Epidermal melanocyte (primary cell): Measurements from ENCODE around the gene NT5M.

Source experiments
- DNase-seq: peaks from one replicate; pipeline ENCODE4 v3.0.0; 2011; ENCODE audit warnings: low spot score; ENCODE audit not compliant: insufficient read length

The NT5M gene

DNA sequence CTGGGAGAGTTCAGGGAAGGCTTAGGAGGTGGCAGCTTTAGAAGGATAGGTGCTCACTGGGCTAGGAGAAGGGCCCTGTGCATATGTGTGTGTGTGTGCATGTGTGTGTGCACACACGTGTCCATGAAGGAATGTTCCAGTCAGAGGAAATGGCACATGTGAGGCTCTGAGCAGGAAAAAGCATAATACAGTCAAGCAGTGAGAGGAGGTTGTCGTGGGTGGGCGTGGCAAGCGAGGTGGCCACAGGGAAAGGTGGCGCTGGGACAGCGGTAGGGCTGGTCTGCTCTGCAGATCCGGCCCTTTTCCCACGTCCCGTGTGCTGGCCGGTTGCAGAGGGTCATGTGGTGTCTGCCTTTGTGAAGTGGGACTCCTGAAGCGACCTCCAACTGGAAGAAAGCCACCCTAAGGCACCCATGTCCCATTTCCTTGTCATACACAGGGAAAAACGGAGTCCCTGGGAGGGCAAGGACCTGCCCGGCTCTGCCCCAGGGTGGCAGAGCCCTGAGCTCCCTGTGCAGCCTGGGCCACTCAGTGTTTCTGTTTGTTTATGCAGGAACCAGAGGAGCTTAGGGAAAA lies 40.1 kb downstream of the NT5M start:
- no peak for DNase-seq

DNA sequence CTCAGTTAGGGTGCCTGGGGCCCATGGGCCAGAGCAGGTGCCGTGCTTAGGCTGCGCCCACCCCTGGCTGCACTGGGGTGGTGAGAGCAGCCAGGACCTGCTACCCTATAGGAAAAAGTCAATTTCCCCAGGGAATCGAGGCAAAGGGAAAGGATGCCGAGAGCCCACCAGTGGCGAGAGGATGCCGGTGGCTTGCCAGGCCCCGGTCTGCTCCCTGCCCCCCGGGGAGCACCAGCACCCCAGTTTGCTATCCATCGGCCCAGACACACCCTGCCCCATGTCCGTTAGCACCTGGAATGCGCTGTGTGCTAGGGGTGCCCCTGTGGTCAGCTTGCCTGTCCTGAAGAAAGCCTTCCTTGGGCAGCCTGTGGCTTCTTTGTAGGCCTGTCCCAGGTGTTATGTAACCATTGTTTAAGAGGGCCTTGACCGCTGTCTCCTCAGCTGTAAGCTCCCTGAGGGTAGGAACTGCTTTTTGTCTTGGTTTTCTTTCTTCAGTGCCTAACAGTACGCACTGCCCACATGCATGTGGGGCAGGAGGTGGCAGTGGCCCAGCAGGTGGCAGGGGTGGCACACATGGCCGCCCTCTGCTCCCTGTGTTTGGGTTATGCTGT lies 40.8 kb downstream of the NT5M start:
- DNase-seq = no peak

DNA sequence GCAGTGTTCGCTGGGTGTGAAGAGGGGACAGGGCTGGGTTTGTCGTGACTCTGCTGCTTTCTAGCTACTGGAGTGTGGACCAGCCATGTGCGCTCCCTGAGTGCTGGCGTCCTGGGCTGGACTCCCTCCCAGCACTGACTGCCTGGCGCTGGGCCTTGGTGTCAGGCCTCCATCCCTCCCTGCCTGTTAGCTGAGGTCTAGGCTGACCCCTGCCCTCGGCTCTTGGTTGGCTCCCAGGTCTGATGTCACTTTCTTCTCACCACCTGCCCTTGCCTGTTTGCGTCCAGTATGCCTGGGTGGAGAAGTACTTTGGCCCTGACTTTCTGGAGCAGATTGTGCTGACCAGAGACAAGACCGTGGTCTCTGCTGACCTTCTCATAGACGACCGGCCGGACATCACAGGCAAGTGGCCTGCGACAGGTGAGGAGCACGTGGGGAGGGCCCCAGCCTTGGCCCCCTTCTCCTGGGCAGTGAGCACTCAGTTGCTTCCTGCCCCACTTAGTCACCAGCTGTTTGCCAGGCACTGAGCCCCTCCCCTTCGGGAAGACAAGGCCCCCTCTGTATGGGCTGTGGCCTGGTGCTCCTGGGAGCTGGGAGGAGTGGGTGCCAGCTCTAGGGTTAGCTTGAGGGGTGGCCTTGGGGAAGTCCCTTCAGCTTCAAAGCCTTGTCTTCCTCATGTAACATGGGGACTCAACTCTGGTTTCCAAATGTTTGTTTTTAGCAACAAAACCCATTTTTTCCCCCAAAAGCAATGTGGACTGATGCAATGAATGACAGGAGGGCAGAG lies 41.5 kb downstream of the NT5M start:
- DNase-seq = no peak

DNA sequence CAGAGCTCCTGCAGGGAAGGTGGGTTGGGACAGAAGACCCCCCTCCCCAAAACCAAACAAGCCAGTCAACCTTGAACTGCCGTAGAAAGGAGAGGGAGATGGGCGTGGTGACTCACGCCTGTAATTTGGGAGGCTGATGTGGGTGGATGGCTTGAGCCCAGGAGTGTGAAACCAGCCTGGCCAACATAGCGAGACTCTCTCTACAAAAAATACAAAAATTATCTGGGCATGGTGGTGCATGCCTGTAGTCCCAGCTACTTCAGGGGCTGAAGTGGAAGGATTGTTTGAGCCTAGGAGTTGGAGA lies 42.1 kb downstream of the NT5M start:
- DNase-seq = no peak

DNA sequence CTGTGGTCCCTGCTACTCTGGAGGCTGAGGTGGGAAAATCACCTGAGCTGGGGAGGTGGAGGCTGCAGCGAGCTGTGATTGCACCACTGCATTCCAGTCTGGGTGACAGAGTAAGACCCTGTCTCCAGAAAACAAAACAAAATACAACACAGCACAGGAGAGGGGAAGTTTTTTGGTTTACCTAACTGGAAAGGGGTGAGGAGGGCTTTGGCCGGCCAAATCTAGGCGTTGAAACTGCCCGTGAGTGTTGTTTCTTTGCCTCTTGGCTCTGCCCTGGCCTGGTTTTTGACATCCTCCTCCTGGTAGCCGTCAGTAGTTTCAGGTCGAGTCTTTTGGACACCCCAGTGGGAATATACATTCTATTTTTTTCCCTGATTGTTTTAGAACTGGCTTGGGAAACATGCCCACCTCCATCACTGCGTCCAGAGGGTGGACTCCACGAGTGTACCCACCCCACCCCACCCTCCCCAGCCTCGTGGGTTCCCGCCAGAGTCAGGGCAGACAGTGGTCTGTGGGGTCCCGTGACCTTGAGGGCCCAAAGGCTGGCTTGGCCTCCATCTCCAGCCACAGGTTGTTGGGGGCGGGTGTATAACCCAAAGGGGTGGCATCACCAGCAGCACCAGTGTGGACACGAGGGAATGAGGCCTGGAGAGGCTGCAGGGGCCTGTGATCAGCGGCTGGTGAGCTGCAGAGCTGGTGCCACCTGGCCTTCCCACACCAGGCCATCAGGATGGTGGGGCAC lies 42.7 kb downstream of the NT5M start:
- DNase-seq = no peak

DNA sequence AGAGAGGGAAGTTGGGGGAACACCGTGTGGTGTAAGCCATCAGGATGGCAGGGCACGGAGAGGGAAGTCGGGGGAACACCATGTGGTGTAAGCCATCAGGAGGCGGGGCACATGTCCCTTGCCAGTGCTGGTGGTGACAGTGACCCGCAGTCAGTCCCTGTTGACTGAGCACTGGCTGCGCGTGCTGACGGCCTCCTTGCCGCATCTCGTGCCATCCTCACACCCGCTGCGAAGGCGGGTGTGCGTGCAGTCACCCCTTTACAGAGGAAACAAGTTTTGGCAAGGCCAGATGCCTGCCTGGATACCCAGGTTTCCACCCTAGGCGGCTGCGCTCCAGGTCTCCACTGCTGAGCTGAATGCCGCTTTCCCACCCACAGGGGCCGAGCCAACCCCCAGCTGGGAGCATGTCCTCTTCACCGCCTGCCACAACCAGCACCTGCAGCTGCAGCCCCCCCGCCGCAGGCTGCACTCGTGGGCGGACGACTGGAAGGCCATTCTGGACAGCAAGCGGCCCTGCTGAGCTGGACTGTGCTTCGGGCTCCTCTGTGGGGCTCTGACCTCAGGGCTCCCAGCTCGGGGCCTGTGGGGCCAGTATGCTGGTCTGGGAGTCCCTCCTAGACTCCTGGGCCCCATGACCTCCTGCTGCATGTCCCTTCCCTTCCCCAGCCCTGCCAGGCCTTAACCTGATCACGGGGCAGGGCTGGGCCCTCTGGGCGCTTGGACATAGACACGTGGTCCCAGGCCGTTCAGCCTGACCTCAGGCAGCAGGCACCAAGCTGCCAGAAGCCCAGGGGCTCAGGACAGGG lies 43.5 kb downstream of the NT5M start:
- no peak for DNase-seq

DNA sequence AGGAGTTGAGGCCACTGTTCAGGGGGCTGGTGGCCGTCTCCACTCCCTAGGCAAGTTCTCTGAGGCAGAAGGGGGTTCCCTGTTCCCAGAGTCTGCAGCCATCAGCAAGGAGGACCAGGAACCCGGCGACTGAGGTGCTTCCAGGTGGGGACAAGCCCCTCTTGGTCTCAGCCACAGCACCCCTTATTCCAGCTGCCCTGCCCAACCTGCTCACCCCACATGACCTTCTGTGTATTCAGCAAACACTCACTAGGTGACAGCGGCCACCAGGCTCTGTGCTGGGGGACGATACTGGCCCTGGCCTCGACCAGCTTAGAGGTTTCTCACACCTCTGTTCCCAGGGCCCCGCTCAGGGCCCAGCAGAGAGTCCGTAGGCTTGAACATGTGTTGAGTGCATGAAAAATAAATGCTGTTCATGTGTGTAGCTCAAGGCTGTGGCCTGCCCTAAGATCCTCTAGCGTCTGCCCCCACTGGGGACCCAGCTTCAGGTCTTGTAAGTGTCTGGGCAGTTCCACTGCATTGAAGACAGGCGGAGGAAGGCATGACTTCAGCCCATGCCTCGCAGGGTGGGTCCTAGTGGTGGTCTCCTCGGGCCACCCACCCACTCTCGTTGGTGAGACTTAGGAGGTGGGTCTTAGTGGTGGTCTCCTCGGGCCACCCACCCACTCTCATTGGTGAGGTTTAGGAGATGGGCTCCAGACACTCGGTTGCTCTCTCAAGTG lies 44.2 kb downstream of the NT5M start:
- no peak for DNase-seq

DNA sequence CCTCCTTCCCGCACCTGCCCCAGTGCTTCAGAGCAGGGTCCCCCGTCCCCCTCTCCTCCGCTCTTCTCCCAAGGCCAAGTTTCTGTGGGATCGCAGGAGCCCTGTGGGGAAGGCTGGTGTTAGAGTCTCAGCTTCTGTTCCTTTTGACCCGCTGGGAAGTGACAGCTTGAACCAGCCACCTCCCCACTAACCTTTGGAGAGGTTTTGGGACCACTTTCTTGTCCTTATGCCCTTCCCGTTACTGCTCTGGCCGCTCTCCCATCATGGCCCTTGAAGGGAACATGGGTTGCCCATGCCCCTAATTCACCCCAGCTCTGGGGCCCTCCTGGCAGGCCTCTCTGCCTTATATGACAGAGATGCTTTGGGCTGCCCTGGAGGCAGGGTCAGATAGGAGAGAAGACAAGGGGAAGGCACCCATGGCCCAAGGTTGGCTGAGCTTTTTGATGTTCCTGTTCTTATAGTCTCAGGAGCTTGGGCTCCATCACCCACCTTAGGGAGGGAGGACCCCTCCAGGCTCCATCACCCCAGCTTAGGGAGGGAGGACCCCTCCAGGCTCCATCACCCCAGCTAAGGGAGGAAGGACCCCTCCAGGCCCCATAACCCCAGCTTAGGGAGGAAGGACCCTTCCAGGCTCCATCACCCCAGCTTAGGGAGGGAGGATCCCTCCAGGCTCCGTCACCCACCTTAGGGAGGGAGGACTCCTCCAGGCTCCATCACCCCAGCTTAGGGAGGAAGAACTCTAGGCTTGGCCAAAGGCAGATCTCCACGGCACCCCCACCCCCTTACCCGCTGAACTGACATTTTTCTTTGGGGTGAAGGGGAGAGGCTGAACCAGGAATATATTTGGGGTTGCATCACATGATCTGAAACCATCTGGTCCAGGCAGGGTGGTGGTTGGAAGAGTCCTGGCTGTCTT lies 45.0 kb downstream of the NT5M start:
- DNase-seq = no peak

DNA sequence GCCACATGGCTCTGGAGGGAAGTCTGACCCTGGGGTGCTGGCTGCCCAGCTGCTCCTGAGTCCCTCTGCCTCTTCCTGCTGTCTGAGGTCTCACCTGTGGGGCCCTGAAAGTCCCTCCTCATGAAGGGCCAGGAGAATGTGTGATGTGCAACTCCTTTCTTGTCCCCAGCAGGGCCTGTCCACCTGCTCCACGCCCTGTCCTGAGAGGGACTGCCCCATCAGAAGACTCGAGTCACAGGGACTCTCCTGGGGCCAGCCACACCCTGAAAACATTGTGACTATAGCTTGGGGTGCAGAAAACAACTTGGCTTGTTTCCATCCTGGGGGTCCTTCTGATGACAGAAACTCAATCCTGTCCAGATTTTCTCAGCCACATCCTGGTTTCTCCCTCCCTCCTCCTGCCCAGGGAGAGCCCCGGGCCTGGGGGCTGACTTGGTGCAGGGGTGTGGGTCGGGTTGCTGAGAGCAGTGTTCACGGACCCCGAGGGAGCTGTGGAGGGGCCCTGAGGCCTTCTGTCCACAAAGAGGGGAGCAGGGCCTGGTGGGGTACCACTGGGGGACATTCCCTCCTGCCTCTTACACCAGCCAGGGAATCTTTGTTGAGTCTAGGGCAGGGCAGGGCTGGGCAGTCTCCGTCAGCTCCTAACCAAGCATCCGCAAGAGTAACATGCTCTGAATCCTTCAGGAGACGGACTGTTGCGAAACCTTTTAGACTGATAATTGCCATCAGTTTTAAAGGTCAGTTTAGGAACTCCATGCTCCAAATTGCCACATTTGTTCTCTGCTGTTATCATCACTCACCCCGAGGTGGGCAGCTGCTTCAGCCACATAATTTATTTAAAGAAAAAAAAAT lies 45.9 kb downstream of the NT5M start:
- no peak for DNase-seq

DNA sequence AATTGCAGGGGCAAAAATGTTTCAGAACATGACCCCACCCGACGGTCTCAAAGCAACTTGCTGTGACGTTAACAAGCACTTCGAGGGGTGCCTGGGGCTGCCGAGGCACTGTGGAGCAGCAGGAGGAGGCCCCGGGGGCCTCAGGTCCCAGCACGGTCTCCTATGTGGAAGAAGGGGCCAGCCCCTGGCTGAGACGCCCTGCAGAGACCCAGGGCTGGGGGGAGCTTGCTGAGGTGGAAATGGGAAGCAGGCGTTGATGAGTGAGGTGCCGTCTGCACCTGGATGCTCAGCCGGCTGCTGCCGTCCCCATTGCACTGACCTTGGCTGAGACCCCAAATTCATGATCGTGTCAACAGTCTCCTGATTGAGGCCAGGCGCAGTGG lies 46.5 kb downstream of the NT5M start:
- DNase-seq = no peak

DNA sequence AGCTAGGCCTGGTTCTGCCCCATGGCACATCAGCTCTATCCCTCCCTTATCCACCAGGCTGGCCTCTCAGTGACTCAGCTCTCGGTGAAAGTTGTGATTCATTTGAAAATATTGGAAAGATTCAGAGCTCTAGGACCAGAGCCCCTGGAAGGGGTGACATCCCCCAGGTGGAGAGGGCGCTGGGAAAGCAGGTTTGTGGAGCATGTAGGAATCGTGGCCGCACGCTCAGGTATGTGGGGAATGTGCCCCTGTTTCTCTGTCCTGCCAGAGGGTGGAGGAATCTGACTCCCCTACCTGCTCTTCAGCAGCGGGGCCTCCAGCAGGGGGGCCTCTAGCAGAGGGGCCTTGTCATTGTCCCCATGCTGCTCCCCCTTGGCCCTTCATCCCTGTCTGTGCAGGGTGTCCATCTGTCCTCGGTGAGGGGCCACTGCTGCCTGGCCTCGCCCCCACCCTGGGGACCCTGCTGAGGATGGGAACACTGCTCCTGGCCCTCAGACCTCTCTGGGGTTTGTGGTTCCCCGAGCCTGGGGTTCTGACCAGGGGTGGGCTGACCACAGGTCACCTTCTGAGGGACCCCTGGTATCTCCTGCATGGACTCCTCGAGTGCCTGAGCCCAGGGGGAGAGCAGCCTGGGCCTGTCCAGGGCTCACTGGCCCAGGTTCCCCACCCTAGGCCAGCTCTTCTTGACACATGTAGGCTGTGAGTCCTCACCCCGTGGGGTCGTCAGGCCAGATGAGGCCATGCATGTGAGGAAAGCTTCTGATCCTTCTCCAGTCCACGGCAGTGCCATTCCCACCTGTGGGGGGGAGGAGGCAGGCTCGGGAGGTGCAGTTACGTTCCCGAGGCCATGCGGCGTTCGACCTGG lies 47.5 kb downstream of the NT5M start:
- DNase-seq = no peak

DNA sequence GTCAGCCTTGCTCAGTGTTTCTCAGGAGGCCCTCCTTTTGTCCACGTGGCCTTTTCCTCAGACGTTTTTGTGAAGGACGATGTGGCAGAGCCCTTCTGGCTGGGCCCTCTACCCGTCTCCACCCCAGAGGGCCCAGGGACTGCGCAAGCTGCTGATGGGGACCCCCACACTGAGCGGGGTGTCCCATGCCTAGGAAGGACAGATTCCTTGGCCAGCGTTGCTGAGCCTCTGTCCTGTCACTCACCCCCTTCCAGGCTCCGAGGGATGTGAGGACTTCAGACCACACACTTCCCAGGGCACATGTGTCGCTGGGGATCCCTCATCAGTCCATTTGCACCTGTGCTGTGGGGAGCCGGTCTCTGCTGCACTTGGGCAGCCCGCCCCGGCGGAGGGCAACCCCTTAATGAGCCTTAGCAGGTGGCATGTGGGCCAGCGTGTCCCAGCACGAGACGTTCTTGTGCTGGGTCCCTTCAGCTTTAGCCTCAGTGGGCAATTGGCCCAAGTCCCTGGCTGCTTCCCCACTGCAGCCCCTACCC lies 48.3 kb downstream of the NT5M start:
- no peak for DNase-seq

DNA sequence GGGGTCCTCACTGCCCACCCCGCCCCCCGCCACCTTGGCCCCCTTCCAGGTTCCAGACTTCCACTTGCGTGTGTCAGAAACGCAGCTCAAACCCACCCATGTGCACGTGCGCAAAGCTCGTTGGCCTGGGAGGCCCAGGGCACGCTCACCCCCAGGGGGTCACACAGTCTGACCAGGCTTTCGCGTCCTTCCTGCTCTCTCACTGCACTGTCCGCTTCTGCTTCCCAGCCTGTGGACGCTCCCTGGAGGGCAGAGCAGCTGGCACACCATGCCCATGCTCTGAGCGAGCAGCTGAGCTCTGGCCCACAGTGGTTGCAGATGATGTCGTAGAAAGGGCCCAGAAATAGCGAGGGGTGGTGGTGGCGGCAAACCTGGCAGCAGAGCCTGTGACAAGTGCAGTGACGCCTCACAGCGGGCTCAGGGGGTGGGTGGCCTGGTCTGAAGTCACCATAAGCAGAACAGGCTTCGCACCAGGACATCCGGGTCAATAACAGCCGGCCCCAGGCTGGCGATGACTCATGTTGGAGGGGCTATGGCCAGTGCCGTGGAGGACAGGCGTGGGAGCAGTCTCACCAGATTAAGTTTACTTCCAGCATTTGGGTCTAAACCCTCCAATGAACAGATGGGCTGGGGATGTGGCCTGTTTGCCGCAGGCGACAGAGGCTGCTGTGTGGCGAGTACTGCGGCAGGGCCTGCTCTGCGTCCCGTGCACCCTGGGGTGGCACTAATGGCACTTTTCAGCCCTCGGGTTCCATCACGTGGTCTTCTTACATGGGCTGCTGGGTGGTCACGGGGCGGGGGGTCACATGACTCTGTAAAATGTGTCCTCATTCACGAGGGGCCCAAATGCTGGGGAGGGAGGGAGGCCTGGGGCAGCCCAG lies 49.0 kb downstream of the NT5M start:
- no peak for DNase-seq

DNA sequence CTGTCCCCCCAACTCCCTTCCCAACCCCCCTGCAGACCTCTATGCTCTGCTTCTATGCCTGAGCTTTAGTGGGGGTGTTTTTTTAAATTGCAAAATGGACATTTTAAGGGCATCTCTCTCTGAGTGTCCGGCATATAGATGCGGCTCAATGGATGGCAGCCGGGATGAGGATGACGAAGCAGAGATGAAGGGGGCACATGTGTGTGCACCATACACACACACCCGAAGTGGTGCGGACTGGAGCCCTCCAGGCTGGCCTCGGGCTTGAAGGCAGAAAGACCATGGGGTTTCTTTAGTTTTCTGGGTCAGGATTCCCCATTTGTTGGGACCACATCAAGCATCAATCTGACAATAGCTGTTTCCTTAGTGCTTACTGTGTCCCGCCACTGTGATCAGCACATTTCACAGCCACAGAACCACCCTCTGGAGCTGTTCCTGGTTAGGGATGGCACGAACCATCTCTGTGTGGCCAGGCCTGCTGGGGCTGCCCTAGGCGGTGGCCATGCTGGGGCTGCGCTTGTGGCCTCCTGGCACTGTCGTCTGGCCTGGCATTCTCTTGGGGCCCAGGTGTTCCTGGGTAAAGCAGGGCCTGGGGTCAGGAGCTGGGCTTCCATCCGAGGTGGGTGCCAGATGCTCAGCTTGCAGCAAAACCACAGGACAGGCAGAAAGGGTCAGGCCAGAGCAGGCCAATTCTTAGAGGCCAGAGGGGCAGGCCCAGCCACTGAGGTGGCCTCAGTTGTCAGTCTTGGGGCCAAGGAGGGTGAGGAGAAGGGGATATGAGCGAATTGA lies 49.9 kb downstream of the NT5M start:
- DNase-seq = no peak

DNA sequence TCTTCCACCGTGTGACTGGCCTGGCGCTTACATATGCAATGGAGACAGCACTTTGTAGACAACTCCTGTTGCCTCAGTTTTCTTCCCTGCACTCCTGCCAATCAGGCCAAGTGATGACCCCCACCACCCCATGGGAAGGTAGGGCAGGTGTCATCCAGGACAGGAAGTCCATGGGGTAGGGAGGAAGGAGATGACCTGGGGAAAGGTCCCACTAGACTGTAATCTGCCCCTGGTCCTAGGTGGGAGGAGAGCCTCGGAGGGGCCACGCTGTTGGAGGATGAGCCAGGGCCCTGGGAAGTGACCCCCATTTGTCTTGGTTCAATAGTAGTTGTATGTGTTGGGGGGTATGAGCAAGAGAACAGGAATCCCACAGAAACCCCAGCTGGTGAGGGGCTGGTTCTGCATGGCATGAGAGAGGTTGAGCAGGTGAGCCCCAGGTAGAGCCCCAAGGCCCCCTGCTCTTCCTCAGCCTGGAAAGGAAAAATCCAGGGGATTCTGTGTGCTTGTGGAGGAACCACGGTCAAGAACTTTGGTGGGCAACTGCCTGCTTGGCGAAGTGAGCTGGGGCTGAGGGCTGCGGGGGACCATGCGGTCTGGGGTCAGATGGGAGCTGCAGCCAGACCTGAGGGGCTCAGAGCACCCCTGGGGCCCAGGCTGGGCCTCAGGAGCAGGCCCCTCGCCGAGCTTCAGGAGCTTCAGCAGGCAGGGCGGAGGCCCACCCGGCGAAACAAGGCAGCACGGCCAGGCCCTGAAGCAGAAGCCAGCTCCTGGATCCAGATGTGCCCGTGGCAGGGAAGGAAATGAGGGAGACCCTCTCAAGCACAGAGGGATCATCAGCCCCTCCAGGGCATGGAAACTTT lies 50.7 kb downstream of the NT5M start:
- DNase-seq = no peak
